Measurements from ENCODE around the gene RASGRP3. TPM values are rescaled to one million over a fixed set of nuclear protein-coding genes. Genes with fewer than 3 reads are reported as not detected.

Gene RASGRP3
- total RNA-seq, 1 donor from 2014 or later, result 14.1 TPM

- intact Hi-C loops (cut with micrococcal nuclease), result no loop called here
These were observed 40.1 kb downstream of the RASGRP3 start for GRCh38 chr2:33516456-33516995.

DNA sequence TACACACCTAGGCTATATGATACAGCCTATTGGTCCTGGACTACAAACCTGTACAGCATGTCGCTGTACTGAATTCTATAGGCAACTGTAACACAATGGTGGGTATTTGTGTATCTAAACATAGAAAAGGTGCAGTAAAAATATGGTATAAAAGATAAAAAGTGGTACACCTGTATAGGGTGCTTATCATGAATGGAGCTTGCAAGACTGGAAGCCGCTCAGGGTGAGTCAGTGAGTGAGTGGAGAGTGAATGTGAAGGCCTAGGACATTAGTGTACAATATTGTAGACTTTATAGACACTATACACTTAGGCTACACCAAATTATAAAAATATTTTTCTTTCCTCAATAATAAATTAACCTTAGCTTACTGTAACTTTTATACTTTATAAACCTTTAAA lies 41.8 kb downstream of the RASGRP3 start:
- intact Hi-C loops (cut with micrococcal nuclease), result no loop called here

- intact Hi-C loops (cut with micrococcal nuclease), result no loop called here
These were observed 42.5 kb downstream of the RASGRP3 start for GRCh38 chr2:33518929-33519328.

DNA sequence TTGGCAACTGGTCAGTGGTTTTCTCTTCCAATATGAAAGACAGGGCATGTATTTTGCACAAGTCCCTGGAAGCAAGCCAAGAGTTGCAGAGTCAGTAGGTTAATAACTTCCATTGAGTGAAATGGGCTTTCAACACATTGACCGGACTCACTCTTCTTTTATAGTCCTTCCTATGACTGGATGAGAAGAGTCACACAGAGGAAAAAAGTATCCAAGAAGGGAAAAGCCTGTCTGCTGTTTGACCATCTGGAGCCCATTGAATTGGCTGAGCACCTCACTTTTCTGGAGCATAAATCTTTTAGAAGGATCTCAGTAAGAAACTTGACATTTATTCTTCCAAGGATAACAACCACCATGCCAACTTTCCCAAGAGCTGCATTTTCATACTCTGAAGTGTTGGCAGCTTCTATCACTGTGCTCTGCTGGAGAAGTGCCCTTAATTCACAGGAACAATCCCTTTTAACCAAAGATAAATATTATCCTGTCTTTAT lies 45.4 kb downstream of the RASGRP3 start:
- intact Hi-C loops (cut with micrococcal nuclease), result no loop called here

DNA sequence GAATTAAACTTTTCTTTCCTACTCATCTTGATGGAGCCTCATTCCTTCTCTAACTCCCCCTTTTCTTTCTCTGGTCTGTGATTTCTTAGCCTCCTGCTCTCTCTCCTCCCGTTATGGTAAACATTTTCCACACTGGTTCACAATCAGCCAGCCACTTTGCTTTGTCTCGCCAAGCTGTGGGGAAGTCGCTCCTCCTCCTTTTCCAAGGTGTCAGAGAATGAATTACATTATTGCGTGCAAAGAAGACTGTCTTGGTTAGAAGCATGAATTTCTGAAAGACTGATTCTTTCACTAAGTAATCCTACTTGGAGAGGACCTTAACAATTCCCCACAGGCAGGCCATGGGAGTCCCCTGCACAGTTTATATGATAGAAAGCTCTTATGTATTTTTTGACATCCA lies 46.1 kb downstream of the RASGRP3 start:
- intact Hi-C loops (cut with micrococcal nuclease), result no loop called here

DNA sequence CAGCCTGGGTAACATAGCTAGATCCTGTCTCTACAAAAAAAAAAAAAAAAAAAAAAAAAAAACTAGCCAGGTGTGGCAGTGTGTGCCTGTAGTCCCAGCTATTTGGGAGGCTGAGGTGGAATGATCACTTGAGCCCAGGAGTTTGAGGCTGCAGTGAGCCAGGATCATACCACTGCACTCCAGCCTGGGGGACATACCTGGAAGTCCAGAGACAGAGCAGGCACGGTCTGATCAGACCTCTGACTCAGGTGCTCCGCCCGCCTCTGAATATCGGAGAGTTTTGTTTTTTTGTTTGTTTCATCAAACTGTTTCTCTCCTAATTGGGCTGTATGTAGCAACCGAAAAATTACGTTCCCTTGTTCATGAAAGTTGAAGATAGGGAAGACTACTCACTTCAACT lies 49.2 kb downstream of the RASGRP3 start:
- intact Hi-C loops (cut with micrococcal nuclease), result loop anchor here (1.0 to 2.0 kb wide), 2 partner anchors 29 to 49 kb away; partner anchors contain the start of gene RASGRP3

- intact Hi-C loops (cut with micrococcal nuclease), result loop anchor here (1.0 to 2.0 kb wide), 2 partner anchors 29 to 50 kb away; partner anchors contain the start of gene RASGRP3
These were observed 49.7 kb downstream of the RASGRP3 start for GRCh38 chr2:33526132-33526531.

DNA sequence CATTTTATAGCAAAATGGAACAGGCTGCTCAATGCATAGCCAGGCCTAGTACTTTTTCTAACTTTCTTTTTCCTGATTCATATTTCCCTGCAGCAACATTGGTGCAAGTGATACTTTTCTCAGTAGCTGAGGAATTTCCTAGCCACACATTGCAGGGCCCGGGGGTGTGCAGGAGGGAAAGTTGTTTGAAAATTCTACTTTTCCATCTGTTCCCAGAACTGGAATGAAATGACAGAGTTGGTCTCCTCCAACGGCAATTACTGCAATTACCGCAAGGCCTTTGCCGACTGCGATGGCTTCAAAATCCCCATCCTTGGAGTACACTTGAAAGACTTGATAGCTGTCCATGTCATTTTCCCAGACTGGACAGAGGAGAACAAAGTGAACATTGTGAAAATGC lies 50.5 kb downstream of the RASGRP3 start:
- intact Hi-C loops (cut with micrococcal nuclease), result loop anchor here (1.0 to 2.0 kb wide), 2 partner anchors 30 to 51 kb away; partner anchors contain the start of gene RASGRP3

DNA sequence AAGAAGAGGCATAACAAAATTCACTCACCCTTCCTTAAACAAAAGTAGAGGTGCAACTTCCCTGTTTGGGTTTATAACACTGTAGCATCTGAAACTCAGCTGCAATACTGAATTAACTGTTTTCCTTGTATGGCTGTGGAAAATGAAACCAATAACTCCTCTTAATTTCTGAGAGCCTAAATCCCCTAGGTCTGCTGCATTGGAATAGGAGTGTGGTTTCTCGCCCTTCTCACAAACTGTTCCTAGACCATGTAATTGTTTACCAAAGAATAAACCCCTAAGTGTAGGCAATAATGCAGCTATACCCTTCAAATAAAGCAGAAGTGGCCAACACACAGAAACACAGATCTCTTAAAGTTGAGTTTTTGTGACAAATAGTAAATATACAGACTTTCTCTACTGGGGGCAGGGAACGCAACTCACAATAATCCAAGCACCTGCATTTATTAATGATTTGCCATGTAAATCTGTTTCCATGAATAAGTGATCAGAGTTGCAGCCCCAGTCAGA lies 52.0 kb downstream of the RASGRP3 start:
- intact Hi-C loops (cut with micrococcal nuclease), result no loop called here

DNA sequence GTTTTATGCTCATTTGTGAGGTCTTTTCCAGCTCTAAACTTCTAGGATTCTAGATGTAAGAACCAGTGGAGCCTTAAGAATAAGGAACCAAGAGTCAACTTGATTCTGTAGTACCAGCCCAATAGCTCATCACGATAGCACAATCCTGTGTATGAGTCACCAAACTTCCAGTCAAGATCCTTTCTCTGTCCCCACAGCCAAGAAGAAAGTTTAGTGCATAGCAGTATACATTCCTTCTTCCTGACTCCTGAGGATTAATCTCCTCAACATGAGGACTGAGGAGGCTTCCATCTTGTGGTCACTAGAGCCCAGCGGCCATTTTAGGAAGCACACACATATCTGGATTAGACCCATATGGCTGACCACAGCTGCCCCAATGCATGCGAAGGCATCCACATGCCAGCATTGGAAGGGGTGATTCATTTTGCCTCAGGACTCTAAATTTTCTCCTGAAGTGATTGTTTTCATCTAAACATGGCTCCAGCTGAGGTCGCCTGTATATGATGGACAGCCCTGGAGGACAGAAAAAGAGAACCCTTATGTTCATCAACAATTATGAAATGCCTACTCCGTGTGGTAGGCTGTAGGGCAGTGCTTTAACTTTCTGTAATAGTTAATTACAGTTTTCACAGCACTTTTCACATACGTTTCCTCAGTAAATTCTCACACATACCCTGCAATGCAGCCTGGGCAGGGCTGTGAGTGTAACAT lies 53.5 kb downstream of the RASGRP3 start:
- intact Hi-C loops (cut with micrococcal nuclease), result no loop called here

GRCh38 chr2:33530690-33531548 lies 54.5 kb downstream of the RASGRP3 start:
- intact Hi-C loops (cut with micrococcal nuclease), result no loop called here

DNA sequence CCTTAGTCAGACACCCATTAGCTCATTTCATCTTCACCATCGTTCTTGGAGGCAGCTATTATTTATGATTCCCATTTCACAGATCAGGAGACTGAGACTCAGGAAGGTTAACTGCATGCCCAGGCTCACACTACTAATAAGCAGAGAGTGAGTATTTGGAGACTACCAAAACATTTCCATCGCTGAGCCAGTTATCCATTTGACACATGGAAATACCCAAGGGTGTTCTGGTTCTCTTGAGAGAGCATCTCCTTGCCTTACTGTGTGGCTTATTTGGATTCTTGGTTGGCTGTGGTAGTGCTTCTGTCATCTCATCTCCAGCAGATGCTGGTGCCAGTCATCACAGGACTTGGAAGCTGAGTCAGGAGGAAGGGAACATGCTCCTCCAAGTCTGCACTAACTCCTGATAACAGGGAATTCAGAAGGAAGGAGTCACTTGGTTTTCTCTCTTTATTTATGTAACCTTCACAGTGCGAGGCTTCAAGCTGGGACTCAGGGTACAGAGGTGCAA lies 55.2 kb downstream of the RASGRP3 start:
- intact Hi-C loops (cut with micrococcal nuclease), result no loop called here

DNA sequence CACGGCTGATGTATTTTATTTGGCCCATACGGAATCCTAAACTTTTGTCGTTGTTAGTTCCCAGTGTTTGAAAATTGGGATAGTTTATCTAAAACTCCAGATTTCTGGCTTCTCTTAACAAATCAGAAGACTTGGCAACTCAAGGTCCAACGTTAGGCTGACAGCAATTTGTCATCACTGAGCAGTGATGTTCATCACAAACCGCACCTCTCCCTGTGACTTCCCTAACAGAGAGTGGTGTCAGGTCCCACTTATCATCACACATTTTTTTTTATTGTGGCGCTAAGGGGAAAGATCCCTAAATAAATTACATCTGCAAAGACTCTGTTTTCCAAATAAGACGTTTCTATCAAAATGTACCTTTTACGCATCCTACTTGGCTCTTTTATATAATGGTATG lies 55.7 kb downstream of the RASGRP3 start:
- intact Hi-C loops (cut with micrococcal nuclease), result no loop called here

- intact Hi-C loops (cut with micrococcal nuclease), result no loop called here
These were observed 56.5 kb downstream of the RASGRP3 start for GRCh38 chr2:33532966-33533365.

GRCh38 chr2:33535421-33535820 lies 59.0 kb downstream of the RASGRP3 start:
- intact Hi-C loops (cut with micrococcal nuclease), result no loop called here

- intact Hi-C loops (cut with micrococcal nuclease), result no loop called here
These were observed 64.8 kb downstream of the RASGRP3 start for GRCh38 chr2:33541243-33541642.

GRCh38 chr2:33550206-33550605 lies 73.8 kb downstream of the RASGRP3 start:
- intact Hi-C loops (cut with micrococcal nuclease), result no loop called here

DNA sequence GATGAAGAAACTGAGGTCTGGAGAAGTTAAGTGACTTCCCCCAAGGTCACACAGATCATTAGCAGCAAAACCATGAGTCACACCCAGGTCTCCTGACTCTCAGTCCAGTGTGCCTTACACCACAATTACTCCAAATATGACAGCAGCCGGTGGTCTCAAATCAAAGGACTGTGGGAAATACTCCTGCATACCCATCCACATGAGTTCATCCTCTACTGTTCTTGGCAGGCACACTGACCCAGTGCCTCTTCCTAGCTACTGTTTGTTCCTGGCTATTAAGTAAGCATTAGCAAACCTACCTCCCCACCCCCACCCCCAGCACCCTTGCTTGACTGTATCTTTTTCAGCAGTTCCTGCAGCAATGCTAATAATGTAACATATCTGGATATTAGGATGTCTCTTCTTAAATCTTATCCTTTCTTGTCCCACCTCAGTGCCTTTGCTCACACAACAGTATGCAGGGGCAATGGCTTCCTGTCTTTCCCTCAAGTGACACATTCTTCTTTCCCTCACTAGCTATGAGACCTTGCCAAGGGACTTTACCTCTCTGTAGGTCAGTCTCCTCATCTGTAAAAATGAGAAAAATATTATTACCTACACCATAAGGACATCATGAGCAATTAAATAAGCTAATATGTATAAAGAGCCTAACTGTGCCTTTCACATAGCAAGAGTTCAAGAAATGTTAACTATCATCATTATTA lies 76.5 kb downstream of the RASGRP3 start:
- intact Hi-C loops (cut with micrococcal nuclease), result no loop called here

DNA sequence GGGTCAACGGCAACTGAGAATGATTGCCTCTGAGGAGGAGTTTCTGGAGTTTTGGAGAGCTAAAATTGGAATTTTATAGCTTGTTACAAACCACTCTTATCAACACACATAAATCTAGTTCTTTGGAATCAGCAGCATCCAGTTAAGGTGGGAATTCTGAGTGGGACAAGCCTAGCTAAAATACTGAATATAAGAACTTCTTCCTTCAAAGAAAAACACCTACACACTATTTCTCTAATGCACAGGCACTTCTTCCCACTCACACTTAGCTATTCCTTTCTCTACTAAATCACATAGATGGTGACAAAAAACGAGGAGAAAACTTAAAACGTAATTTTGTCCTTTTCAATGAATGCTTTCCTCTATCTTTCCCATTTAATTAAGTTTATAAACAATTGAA lies 79.2 kb downstream of the RASGRP3 start:
- intact Hi-C loops (cut with micrococcal nuclease), result no loop called here

DNA sequence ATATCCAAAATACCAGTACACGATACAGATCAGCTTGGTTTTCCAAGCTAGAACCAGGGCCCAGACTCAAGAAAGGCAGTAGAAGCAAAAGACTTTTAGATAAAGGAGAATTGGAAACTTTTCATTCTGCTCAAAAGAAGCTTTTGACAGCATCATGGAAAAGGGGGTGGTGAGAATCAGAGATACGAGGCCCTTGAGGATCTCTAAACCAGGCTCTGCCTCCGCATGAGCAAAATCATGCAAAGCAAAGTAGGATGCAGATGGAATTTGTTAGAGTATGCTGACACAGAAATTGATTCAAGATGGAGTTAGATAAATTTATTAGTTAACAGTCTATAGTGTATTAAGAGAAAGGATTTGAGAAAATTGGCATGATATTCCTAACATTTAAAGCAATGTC lies 82.9 kb downstream of the RASGRP3 start:
- intact Hi-C loops (cut with micrococcal nuclease), result no loop called here

DNA sequence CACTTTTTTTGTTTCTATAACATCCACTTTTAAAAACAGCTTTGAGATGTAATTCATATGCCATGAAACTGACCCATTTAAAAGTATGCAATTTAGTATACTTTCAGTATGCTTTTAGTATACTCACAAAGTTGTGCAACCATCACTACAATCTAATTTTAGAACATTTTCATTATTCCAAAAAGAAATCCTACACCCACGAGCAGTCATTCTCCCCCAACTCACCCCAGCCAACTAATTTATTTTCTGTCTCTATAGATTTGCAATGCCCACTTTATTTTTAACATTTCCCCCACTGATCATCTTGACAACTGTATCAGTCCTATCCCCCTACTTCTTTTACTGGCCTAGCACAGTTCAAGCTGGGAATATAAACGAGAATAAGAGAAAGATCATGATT lies 83.6 kb downstream of the RASGRP3 start:
- intact Hi-C loops (cut with micrococcal nuclease), result no loop called here

Data from T-helper 1 cell treated with Interleukin-12 subunit alpha and Interleukin-12 subunit beta and Interleukin-4 antibody, amounts not matched to agents 30 ng/mL and 1 ng/mL, for 36 hours (primary cell).